Stimulated activated CD4-positive, alpha-beta T cell treated with anti-CD3 and anti-CD28 coated beads, Interleukin-15, amount 100 ng/mL, for 1 hour (primary cell): ENCODE measurements around the gene VMAC.

ENCODE experiments used
- DNase-seq, 2 donors: peaks; one replicate each; pipeline ENCODE4 v3.0.0-alpha.2; 2020; ENCODE audit warnings: low read depth in 1 of 2, low spot score in 1 of 2

Gene VMAC

GRCh38 chr19:5927441-5927821 is 22.8 kb downstream of the VMAC start:
- no peak for DNase-seq

- DNase-seq: no peak
Observed at GRCh38 chr19:5929179-5929578, 24.5 kb downstream of the VMAC start.

- no peak for DNase-seq
Observed at GRCh38 chr19:5929625-5930024, 25.0 kb downstream of the VMAC start.

GRCh38 chr19:5931251-5931650 is 26.6 kb downstream of the VMAC start:
- no peak for DNase-seq

- no peak for DNase-seq
Observed at GRCh38 chr19:5932146-5932545, 27.5 kb downstream of the VMAC start.

- DNase-seq: no peak
Observed at GRCh38 chr19:5932609-5933262, 28.1 kb downstream of the VMAC start.

- no peak for DNase-seq
Observed at GRCh38 chr19:5933391-5934068, 28.9 kb downstream of the VMAC start.

GRCh38 chr19:5934069-5934401 is 29.4 kb downstream of the VMAC start:
- no peak for DNase-seq

GRCh38 chr19:5934774-5935472 is 30.3 kb downstream of the VMAC start:
- DNase-seq: no peak

- no peak for DNase-seq
Observed at GRCh38 chr19:5935473-5936291, 31.0 kb downstream of the VMAC start.

- DNase-seq: no peak
Observed at GRCh38 chr19:5936292-5936592, 31.6 kb downstream of the VMAC start.

GRCh38 chr19:5937550-5937949 is 32.9 kb downstream of the VMAC start:
- DNase-seq: no peak

- no peak for DNase-seq
Observed at GRCh38 chr19:5940260-5941208, 35.9 kb downstream of the VMAC start.

GRCh38 chr19:5941673-5942072 is 37.0 kb downstream of the VMAC start:
- no peak for DNase-seq

GRCh38 chr19:5943045-5943444 is 38.4 kb downstream of the VMAC start:
- no peak for DNase-seq

- DNase-seq: no peak
Observed at GRCh38 chr19:5943623-5944022, 39.0 kb downstream of the VMAC start.

- no peak for DNase-seq
Observed at GRCh38 chr19:5947435-5947834, 42.8 kb downstream of the VMAC start.

GRCh38 chr19:5948752-5949564 is 44.3 kb downstream of the VMAC start:
- DNase-seq: no peak

GRCh38 chr19:5949792-5950305 is 45.2 kb downstream of the VMAC start:
- DNase-seq: no peak

GRCh38 chr19:5950741-5951140 is 46.1 kb downstream of the VMAC start:
- no peak for DNase-seq
